CD4-positive, alpha-beta T cell (primary cell): ENCODE data around the gene TCP11. TPM values are rescaled to one million over a fixed set of nuclear protein-coding genes. Genes with fewer than 3 reads are reported as not detected.

Experiments used
- ATAC-seq: fragments of 200-7000 bp; cut with Tn5 transposase; one replicate; pipeline ENCODE4 v1.10.0; 2022; ENCODE audit warnings: mild to moderate bottlenecking; ENCODE audit not compliant: poor library complexity
- CTCF ChIA-PET: fragments of 350-600 bp; sonication (Branson Sonifier 250); formaldehyde crosslinking; loops from one replicate; lab custom pipeline; 2021; ENCODE audit warnings: antibody characterized with exemption, inconsistent platforms; lab: Charles Lee
- POLR2A ChIA-PET: fragments of 350-600 bp; sonication (Branson Sonifier 250); formaldehyde crosslinking; loops from one replicate; lab custom pipeline; 2021; ENCODE audit warnings: antibody characterized with exemption, inconsistent platforms; lab: Charles Lee
- DNase-seq, 14 experiments: peaks; one replicate each; pipeline ENCODE4 v3.0.0-alpha.2; 2013 to 2020; ENCODE audit warnings: mixed read lengths in 2 of 14
- H3K27ac ChIP-seq, 2 donors: one replicate each; pipeline versions ENCODE4 v1.5.1 to v1.7.0; 2013; ENCODE audit warnings: low read length in 2 of 2, low read depth in 1 of 2, mild to moderate bottlenecking in 1 of 2
- H3K27me3 ChIP-seq, 2 experiments: 1 replicate in 1 of 2; 2 replicates in 1 of 2; pipeline versions ENCODE4 v1.6.1 to v1.7.0; 2013; ENCODE audit warnings: low read length in 2 of 2, control low read depth in 1 of 2, mild to moderate bottlenecking in 1 of 2, moderate library complexity in 1 of 2; ENCODE audit not compliant: insufficient read depth in 2 of 2, control insufficient read depth in 1 of 2
- H3K36me3 ChIP-seq: one replicate; pipeline ENCODE4 v1.6.1; 2013; ENCODE audit warnings: low read length, control low read depth; ENCODE audit not compliant: insufficient read depth
- H3K4me1 ChIP-seq: one replicate; pipeline ENCODE4 v1.6.1; 2013; ENCODE audit warnings: low read length, control low read depth; ENCODE audit not compliant: insufficient read depth
- H3K4me3 ChIP-seq: one replicate; pipeline ENCODE4 v1.5.1; 2013; ENCODE audit warnings: mild to moderate bottlenecking, low read length, moderate library complexity
- H3K9me3 ChIP-seq, 2 experiments: 1 replicate in 1 of 2; 2 replicates in 1 of 2; pipeline versions ENCODE4 v1.6.1 to v1.7.0; 2013; ENCODE audit warnings: low read length in 2 of 2, mild to moderate bottlenecking in 2 of 2, control low read depth in 1 of 2, moderate library complexity in 1 of 2; ENCODE audit not compliant: control insufficient read depth in 1 of 2, insufficient read depth in 1 of 2
- H3K27ac Mint-ChIP-seq: one replicate; pipeline ENCODE4 v1.8.0; 2020; ENCODE audit warnings: mixed read lengths
- H3K27me3 Mint-ChIP-seq: one replicate; pipeline ENCODE4 v1.8.0; 2021; ENCODE audit warnings: mixed read lengths
- H3K36me3 Mint-ChIP-seq: one replicate; pipeline ENCODE4 v1.8.0; 2021; ENCODE audit warnings: low read depth, mixed read lengths
- H3K4me1 Mint-ChIP-seq: one replicate; pipeline ENCODE4 v1.8.0; 2021; ENCODE audit warnings: low read depth, mixed read lengths
- H3K4me3 Mint-ChIP-seq: one replicate; pipeline ENCODE4 v1.8.0; 2020; ENCODE audit warnings: mild to moderate bottlenecking, mixed read lengths
- H3K9me3 Mint-ChIP-seq: one replicate; pipeline ENCODE4 v1.8.0; 2020; ENCODE audit warnings: mixed read lengths
- CTCF ChIP-seq: fragments of 200-600 bp; IDR thresholded peaks from one replicate; pipeline ENCODE4 v1.8.0; 2022; ENCODE audit warnings: antibody characterized with exemption, mild to moderate bottlenecking
- intact Hi-C, 2 experiments: fragments of 100-400 bp; cut with DNase I in 1 of 2; cut with micrococcal nuclease in 1 of 2; formaldehyde crosslinking; loops; one replicate each; pipeline versions ENCODE4 v1.15.1 to v1.9.0; 2023 to 2025; cut with DNase I, micrococcal nuclease
- total RNA-seq, 174 experiments: library from RNA in 2 of 174; stranded (reverse) in 2 of 174; gene quantifications; one replicate each; pipeline ENCODE4 v1.2.3 and lab custom pipeline; 2021 to 2026

TCP11 gene
- total RNA-seq, 2 experiments from 2014 or later, result not detected

DNA sequence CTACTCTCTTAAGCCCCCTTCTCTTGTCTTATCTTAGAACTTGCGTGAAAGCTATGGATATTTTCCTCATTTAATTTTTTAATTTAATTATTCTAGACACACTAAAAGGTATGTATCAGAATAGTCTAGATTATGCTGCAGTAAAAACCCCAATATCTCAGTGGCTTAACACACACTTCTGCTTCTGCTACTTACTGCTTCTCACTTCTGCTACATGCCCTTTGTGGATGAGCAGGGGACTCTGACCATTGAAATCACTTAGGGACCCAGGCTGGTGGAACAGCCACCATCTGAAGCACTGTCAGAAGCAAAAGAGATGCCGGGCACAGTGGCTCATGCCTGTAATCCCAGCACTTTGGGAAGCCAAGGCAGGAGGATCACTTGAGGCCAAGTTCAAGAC lies 45.4 kb upstream of the TCP11 start:
- POLR2A ChIA-PET, result no interaction called here
- H3K27ac Mint-ChIP-seq, result no peak overlapping the region
- H3K27me3 Mint-ChIP-seq, result peaks cover 33% of the 10 kb centered on the region
- no peaks in the 10 kb centered on the region for H3K36me3 ChIP-seq
- no peak overlapping the region for H3K27ac ChIP-seq
- H3K4me3 Mint-ChIP-seq, result no peak overlapping the region
- ATAC-seq (no peak), DNase-seq (no peak)
- no peak overlapping the region for H3K4me3 ChIP-seq
- TF ChIP-seq CTCF, result no peak
- no peaks in the 10 kb centered on the region for H3K36me3 Mint-ChIP-seq
- no peaks in the 10 kb centered on the region for H3K9me3 Mint-ChIP-seq
- no peaks in the 10 kb centered on the region for H3K9me3 ChIP-seq
- CTCF ChIA-PET, result no interaction called here
- H3K27me3 ChIP-seq, result peaks cover 5 to 12% of the 10 kb centered on the region in 2 experiments
- intact Hi-C loops, result no loop called here
- H3K4me1 ChIP-seq, result no peaks in the 10 kb centered on the region
- no peaks in the 10 kb centered on the region for H3K4me1 Mint-ChIP-seq

- DNase-seq (no peak), ATAC-seq (no peak)
- CTCF ChIA-PET, result no interaction called here
- Histone ChIP-seq H3K36me3 (no peaks in the 10 kb centered on the region), H3K27ac (no peak overlapping the region), H3K9me3 (no peaks in the 10 kb centered on the region), H3K4me3 (no peak overlapping the region), H3K27me3 (peaks cover 5 to 12% of the 10 kb centered on the region in 2 experiments), H3K4me1 (no peaks in the 10 kb centered on the region)
- POLR2A ChIA-PET, result no interaction called here
- no peak overlapping the region for H3K27ac Mint-ChIP-seq
- no peaks in the 10 kb centered on the region for H3K36me3 Mint-ChIP-seq
- no peaks in the 10 kb centered on the region for H3K4me1 Mint-ChIP-seq
- H3K9me3 Mint-ChIP-seq, result no peaks in the 10 kb centered on the region
- no peak overlapping the region for H3K4me3 Mint-ChIP-seq
- TF ChIP-seq CTCF, result no peak
- peaks cover 36% of the 10 kb centered on the region for H3K27me3 Mint-ChIP-seq
- intact Hi-C loops, result no loop called here
These were observed 44.8 kb upstream of the TCP11 start for GRCh38 chr6:35185971-35186370.

GRCh38 chr6:35185302-35185681 lies 44.2 kb upstream of the TCP11 start:
- Histone ChIP-seq H3K36me3 (no peaks in the 10 kb centered on the region), H3K27ac (no peak overlapping the region), H3K4me1 (no peaks in the 10 kb centered on the region), H3K9me3 (no peaks in the 10 kb centered on the region), H3K4me3 (no peak overlapping the region), H3K27me3 (peaks cover 5 to 12% of the 10 kb centered on the region in 2 experiments)
- no peak for TF ChIP-seq CTCF
- H3K4me1 Mint-ChIP-seq, result no peaks in the 10 kb centered on the region
- ATAC-seq, result no peak
- no peaks in the 10 kb centered on the region for H3K9me3 Mint-ChIP-seq
- CTCF ChIA-PET, result no interaction called here
- POLR2A ChIA-PET, result no interaction called here
- DNase-seq, result no peak
- H3K27ac Mint-ChIP-seq, result no peak overlapping the region
- H3K27me3 Mint-ChIP-seq, result peaks cover 39% of the 10 kb centered on the region
- no peaks in the 10 kb centered on the region for H3K36me3 Mint-ChIP-seq
- H3K4me3 Mint-ChIP-seq, result no peak overlapping the region
- intact Hi-C loops, result no loop called here
